ENCODE results near the gene PPIE. TPM values are rescaled to one million over a fixed set of nuclear protein-coding genes. Genes with fewer than 3 reads are reported as not detected.

The PPIE gene
- 10 to 100 TPM; 64.1 to 68.7 TPM for total RNA-seq

GRCh38 chr1:39738622-39739366, at the start of gene PPIE:
PPIE (plus strand) TSS chr1:39738882; CDS start chr1:39738901, 19 bp downstream.
- Mint-ChIP-seq H3K27me3 (peaks cover 10% of the 10 kb centered on the region), H3K27ac (peak within 1 kb of the TSS; percentile 88), H3K4me1 (ENCODE audit: low read depth) (peaks cover 34% of the 10 kb centered on the region), H3K4me3 (peak within 1 kb of the TSS; percentile 97), H3K9me3 (no peaks in the 10 kb centered on the region), H3K36me3 (peaks cover 28% of the 10 kb centered on the region)
- DNase-seq, result peak; percentile 98
- ChIA-PET CTCF (interaction anchor here (1.0 to 2.2 kb wide), 4 partner anchors 61 to 133 kb away, joined by 5 to 21 read pairs (median 6); no protein-coding TSS in a partner anchor), POLR2A (interaction anchor here (1.0 to 1.1 kb wide), 2 partner anchors 61 to 166 kb away, joined by 3 to 4 read pairs; no protein-coding TSS in a partner anchor)
- intact Hi-C loops (cut with micrococcal nuclease), result loop anchor here (2.0 kb wide), 2 partner anchors 48 to 60 kb away; partner anchors contain the start of gene HPCAL4

- Mint-ChIP-seq H3K27ac (no peak overlapping the region), H3K4me1 (ENCODE audit: low read depth) (peaks cover 32% of the 10 kb centered on the region), H3K36me3 (no peaks in the 10 kb centered on the region), H3K9me3 (no peaks in the 10 kb centered on the region), H3K4me3 (no peak overlapping the region), H3K27me3 (peaks cover 9% of the 10 kb centered on the region)
- no peak for DNase-seq
- ChIA-PET CTCF (interaction anchor here (0.6 to 5.5 kb wide), 5 partner anchors 10 to 83 kb away, joined by 3 to 33 read pairs (median 4); partner anchors contain the start of gene NT5C1A), POLR2A (no interaction called here)
- intact Hi-C loops (cut with micrococcal nuclease), result no loop called here
These were observed 49.5 kb upstream of the PPIE start for GRCh38 chr1:39689214-39689613.

GRCh38 chr1:39689635-39690034, 49.0 kb upstream of the PPIE start:
- Mint-ChIP-seq H3K36me3 (no peaks in the 10 kb centered on the region), H3K4me1 (ENCODE audit: low read depth) (peaks cover 34% of the 10 kb centered on the region), H3K27ac (no peak overlapping the region), H3K9me3 (no peaks in the 10 kb centered on the region), H3K27me3 (peaks cover 7% of the 10 kb centered on the region), H3K4me3 (no peak overlapping the region)
- POLR2A ChIA-PET, result no interaction called here
- no peak for DNase-seq
- intact Hi-C loops (cut with micrococcal nuclease), result loop anchor here (2.0 kb wide), 2 partner anchors 23 to 49 kb away; partner anchors contain the start of gene PPIE
- CTCF ChIA-PET, result interaction anchor here (1.0 to 5.5 kb wide), 5 partner anchors 11 to 83 kb away, joined by 3 to 33 read pairs (median 4); partner anchors contain the start of gene NT5C1A

- H3K36me3 Mint-ChIP-seq, result no peaks in the 10 kb centered on the region
- intact Hi-C loops (cut with micrococcal nuclease), result loop anchor here (2.0 kb wide), 2 partner anchors 23 to 49 kb away; partner anchors contain the start of gene PPIE
- DNase-seq, result no peak
- no peaks in the 10 kb centered on the region for H3K9me3 Mint-ChIP-seq
- H3K4me1 Mint-ChIP-seq (ENCODE audit: low read depth), result peaks cover 38% of the 10 kb centered on the region
- H3K27ac Mint-ChIP-seq, result no peak overlapping the region
- CTCF ChIA-PET, result interaction anchor here (1.0 to 5.5 kb wide), 5 partner anchors 10 to 84 kb away, joined by 3 to 33 read pairs (median 4); partner anchors contain the start of gene NT5C1A
- peaks cover 5% of the 10 kb centered on the region for H3K27me3 Mint-ChIP-seq
- POLR2A ChIA-PET, result no interaction called here
- peak overlapping the region; percentile 70 for H3K4me3 Mint-ChIP-seq
These were observed 48.5 kb upstream of the PPIE start for GRCh38 chr1:39690225-39690624.

GRCh38 chr1:39690794-39691382, 47.8 kb upstream of the PPIE start:
- ChIA-PET CTCF (interaction anchor here (0.6 to 5.5 kb wide), 7 partner anchors 9 to 229 kb away, joined by 3 to 33 read pairs (median 6); partner anchors contain the start of gene NT5C1A), POLR2A (interaction anchor here (1.1 kb wide), 1 partner anchor 24 kb away, joined by 3 read pairs; no protein-coding TSS in a partner anchor)
- Mint-ChIP-seq H3K27me3 (peaks cover 5% of the 10 kb centered on the region), H3K27ac (no peak overlapping the region), H3K36me3 (no peaks in the 10 kb centered on the region), H3K4me1 (ENCODE audit: low read depth) (peaks cover 39% of the 10 kb centered on the region), H3K4me3 (peak overlapping the region; percentile 70), H3K9me3 (no peaks in the 10 kb centered on the region)
- DNase-seq, result no peak
- intact Hi-C loops (cut with micrococcal nuclease), result loop anchor here (2.0 kb wide), 2 partner anchors 24 to 48 kb away; partner anchors contain the start of gene PPIE

- ChIA-PET POLR2A (interaction anchor here (1.1 kb wide), 1 partner anchor 25 kb away, joined by 3 read pairs; no protein-coding TSS in a partner anchor), CTCF (interaction anchor here (0.6 to 5.5 kb wide), 5 partner anchors 10 to 228 kb away, joined by 3 to 33 read pairs (median 6); partner anchors contain the start of gene NT5C1A)
- H3K9me3 Mint-ChIP-seq, result no peaks in the 10 kb centered on the region
- no peaks in the 10 kb centered on the region for H3K36me3 Mint-ChIP-seq
- peak within 1 kb of the TSS; percentile 70 for H3K4me3 Mint-ChIP-seq
- H3K4me1 Mint-ChIP-seq (ENCODE audit: low read depth), result peaks cover 39% of the 10 kb centered on the region
- no peak within 1 kb of the TSS for H3K27ac Mint-ChIP-seq
- DNase-seq, result peak; percentile 90
- intact Hi-C loops (cut with micrococcal nuclease), result loop anchor here (2.0 kb wide), 2 partner anchors 25 to 47 kb away; partner anchors contain the start of gene PPIE
- H3K27me3 Mint-ChIP-seq, result peaks cover 5% of the 10 kb centered on the region
These were observed 47.1 kb upstream of the PPIE start, which contains the start of gene HPCAL4 for GRCh38 chr1:39691383-39692151. HPCAL4 (minus strand) TSS chr1:39691433; CDS start chr1:39684603, 6,830 bp downstream.

- H3K27ac Mint-ChIP-seq, result no peak overlapping the region
- peaks cover 39% of the 10 kb centered on the region for H3K4me1 Mint-ChIP-seq (ENCODE audit: low read depth)
- DNase-seq, result no peak
- peaks cover 5% of the 10 kb centered on the region for H3K27me3 Mint-ChIP-seq
- intact Hi-C loops (cut with micrococcal nuclease), result no loop called here
- H3K4me3 Mint-ChIP-seq, result peak overlapping the region; percentile 47
- no peaks in the 10 kb centered on the region for H3K36me3 Mint-ChIP-seq
- H3K9me3 Mint-ChIP-seq, result no peaks in the 10 kb centered on the region
- ChIA-PET CTCF (interaction anchor here (1.7 to 5.5 kb wide), 6 partner anchors 20 to 86 kb away, joined by 7 to 33 read pairs (median 12); partner anchors contain the start of gene NT5C1A), POLR2A (interaction anchor here (1.1 kb wide), 1 partner anchor 26 kb away, joined by 3 read pairs; no protein-coding TSS in a partner anchor)
These were observed 46.3 kb upstream of the PPIE start for GRCh38 chr1:39692152-39693074.

GRCh38 chr1:39694026-39694425, 44.7 kb upstream of the PPIE start:
- Mint-ChIP-seq H3K27ac (no peak overlapping the region), H3K36me3 (no peaks in the 10 kb centered on the region), H3K4me1 (ENCODE audit: low read depth) (peaks cover 39% of the 10 kb centered on the region), H3K9me3 (no peaks in the 10 kb centered on the region), H3K4me3 (no peak overlapping the region), H3K27me3 (peaks cover 5% of the 10 kb centered on the region)
- ChIA-PET POLR2A (no interaction called here), CTCF (interaction anchor here (1.7 to 4.6 kb wide), 5 partner anchors 21 to 88 kb away, joined by 7 to 21 read pairs (median 10); partner anchors contain the start of gene NT5C1A)
- DNase-seq, result peak; percentile 40
- intact Hi-C loops (cut with micrococcal nuclease), result no loop called here

GRCh38 chr1:39695016-39695415, 43.7 kb upstream of the PPIE start:
- Mint-ChIP-seq H3K27me3 (peaks cover 5% of the 10 kb centered on the region), H3K4me3 (no peak overlapping the region), H3K9me3 (no peaks in the 10 kb centered on the region), H3K36me3 (no peaks in the 10 kb centered on the region), H3K27ac (no peak overlapping the region), H3K4me1 (ENCODE audit: low read depth) (peaks cover 36% of the 10 kb centered on the region)
- intact Hi-C loops (cut with micrococcal nuclease), result no loop called here
- no peak for DNase-seq
- CTCF ChIA-PET, result interaction anchor here (2.9 to 4.6 kb wide), 3 partner anchors 22 to 89 kb away, joined by 9 to 21 read pairs (median 10); partner anchors contain the start of gene NT5C1A
- POLR2A ChIA-PET, result no interaction called here

GRCh38 chr1:39696448-39696847, 42.2 kb upstream of the PPIE start:
- CTCF ChIA-PET, result no interaction called here
- H3K9me3 Mint-ChIP-seq, result no peaks in the 10 kb centered on the region
- POLR2A ChIA-PET, result no interaction called here
- no peak overlapping the region for H3K4me3 Mint-ChIP-seq
- H3K27me3 Mint-ChIP-seq, result peaks cover 7% of the 10 kb centered on the region
- H3K36me3 Mint-ChIP-seq, result no peaks in the 10 kb centered on the region
- intact Hi-C loops (cut with micrococcal nuclease), result no loop called here
- DNase-seq, result no peak
- H3K4me1 Mint-ChIP-seq (ENCODE audit: low read depth), result peaks cover 24% of the 10 kb centered on the region
- no peak overlapping the region for H3K27ac Mint-ChIP-seq
